H1 (cell line): ENCODE measurements around the gene ZBP1. TPM values are rescaled to one million over a fixed set of nuclear protein-coding genes. Genes with fewer than 3 reads are reported as not detected.

Experiments
- CTCF ChIA-PET: fragments of 300-600 bp; sonication (Branson Sonifier 250); formaldehyde crosslinking; loops from one replicate; lab custom pipeline; 2021; ENCODE audit not compliant: partially characterized antibody; lab: Charles Lee
- POLR2A ChIA-PET: fragments of 300-600 bp; sonication (Branson Sonifier 250); formaldehyde crosslinking; loops from one replicate; lab custom pipeline; 2021; ENCODE audit warnings: inconsistent platforms; ENCODE audit not compliant: partially characterized antibody; lab: Charles Lee
- DNase-seq, 2 experiments: peaks; one replicate each; pipeline versions ENCODE4 v3.0.0 to v3.0.0-alpha.2; 2010 to 2022; ENCODE audit warnings: low spot score in 2 of 2, low read depth in 1 of 2, mixed read lengths in 1 of 2
- FAIRE-seq: peaks from 2 replicates; lab custom pipeline; 2011; peaks lifted over from hg19 to GRCh38; lab: Jason Lieb, UNC
- H2AFZ ChIP-seq: 2 replicates; pipeline ENCODE4 v1.8.1; 2012; ENCODE audit warnings: low read length, inconsistent platforms
- H2AK5ac ChIP-seq: 2 replicates; pipeline ENCODE4 v1.6.1; 2013; ENCODE audit warnings: low read depth, low read length
- H2BK120ac ChIP-seq: replicated peaks from 2 replicates; pipeline ENCODE3; 2013; ENCODE audit warnings: low read depth, low read length, inconsistent platforms
- H2BK12ac ChIP-seq: 2 replicates; pipeline ENCODE4 v1.6.1; 2013; ENCODE audit warnings: low read depth, low read length
- H2BK15ac ChIP-seq: 2 replicates; pipeline ENCODE4 v1.6.1; 2013; ENCODE audit warnings: low read length
- H2BK20ac ChIP-seq: 2 replicates; pipeline ENCODE4 v1.6.1; 2013; ENCODE audit warnings: low read length
- H2BK5ac ChIP-seq: 2 replicates; pipeline ENCODE4 v1.6.1; 2013; ENCODE audit warnings: low read depth, low read length
- H3K14ac ChIP-seq: 2 replicates; pipeline ENCODE4 v1.6.1; 2013; ENCODE audit warnings: inconsistent platforms; ENCODE audit not compliant: insufficient read length
- H3K18ac ChIP-seq: 2 replicates; pipeline ENCODE4 v1.6.1; 2013; ENCODE audit warnings: low read length; ENCODE audit errors: extremely low read depth
- H3K23ac ChIP-seq: 2 replicates; pipeline ENCODE4 v1.6.1; 2013; ENCODE audit warnings: inconsistent platforms; ENCODE audit not compliant: insufficient read length
- H3K23me2 ChIP-seq: 2 replicates; pipeline ENCODE4 v1.6.1; 2013; ENCODE audit warnings: low read depth, low read length
- H3K27ac ChIP-seq: 2 replicates; pipeline ENCODE4 v1.6.1; 2011; ENCODE audit warnings: low read depth, low read length, inconsistent platforms
- H3K27me3 ChIP-seq, 4 experiments: replicated peaks in 1 of 4; 1 replicate in 1 of 4; 2 replicates in 3 of 4; pipeline versions ENCODE4 v1.6.1 to v1.8.1; 2011 to 2013; ENCODE audit warnings: low read length in 3 of 4, mild to moderate bottlenecking in 3 of 4, inconsistent platforms in 2 of 4, mixed read lengths in 2 of 4, moderate library complexity in 1 of 4; ENCODE audit not compliant: control insufficient read depth in 3 of 4, insufficient read depth in 3 of 4; ENCODE audit errors: extremely low read depth in 1 of 4
- H3K36me3 ChIP-seq, 4 experiments: 2 replicates each; pipeline versions ENCODE4 v1.6.1 to v1.8.1; 2011 to 2013; ENCODE audit warnings: mild to moderate bottlenecking in 4 of 4, low read length in 3 of 4, moderate library complexity in 2 of 4, control low read depth in 1 of 4, inconsistent platforms in 1 of 4; ENCODE audit not compliant: insufficient read depth in 4 of 4, control insufficient read depth in 2 of 4
- H3K4ac ChIP-seq: replicated peaks from 2 replicates; pipeline ENCODE3; 2013; ENCODE audit warnings: low read length, low read depth, mixed read lengths, inconsistent platforms; ENCODE audit not compliant: insufficient read length
- H3K4me1 ChIP-seq, 4 experiments: replicated peaks in 1 of 4; 1 replicate in 1 of 4; 2 replicates in 3 of 4; pipeline versions ENCODE4 v1.6.1 to v1.8.1; 2011 to 2013; ENCODE audit warnings: low read length in 3 of 4, inconsistent platforms in 2 of 4, mixed read lengths in 1 of 4; ENCODE audit not compliant: insufficient read depth in 4 of 4, control insufficient read depth in 3 of 4
- H3K4me2 ChIP-seq, 2 experiments: 2 replicates each; pipeline versions ENCODE4 v1.6.1 to v1.8.1; 2011 to 2013; ENCODE audit warnings: low read depth in 2 of 2, low read length in 2 of 2, control low read depth in 1 of 2, inconsistent platforms in 1 of 2, mild to moderate bottlenecking in 1 of 2; ENCODE audit not compliant: insufficient read depth in 1 of 2
- H3K4me3 ChIP-seq, 4 experiments: fragments of 200-600, 300-600 bp in 1 of 4; sonication (generic), shearing (Covaris generic), sonication (Bioruptor Twin) in 1 of 4; 2 replicates each; pipeline versions ENCODE4 v1.5.1 to v1.8.1; 2011 to 2016; ENCODE audit warnings: low read length in 4 of 4, low read depth in 3 of 4, control low read depth in 2 of 4, inconsistent platforms in 2 of 4, mild to moderate bottlenecking in 2 of 4, mixed read lengths in 1 of 4, moderate library complexity in 1 of 4; ENCODE audit not compliant: insufficient read depth in 2 of 4; ENCODE audit errors: extremely low read depth in 1 of 4
- H3K56ac ChIP-seq: replicated peaks from 2 replicates; pipeline ENCODE3; 2013; ENCODE audit warnings: low read depth, mild to moderate bottlenecking, mixed read lengths, low read length, inconsistent platforms; ENCODE audit not compliant: insufficient read length
- H3K79me1 ChIP-seq: 2 replicates; pipeline ENCODE4 v1.6.1; 2013; ENCODE audit warnings: low read depth, low read length, control low read depth
- H3K79me2 ChIP-seq, 2 experiments: 2 replicates each; pipeline versions ENCODE4 v1.6.1 to v1.8.1; 2012 to 2013; ENCODE audit warnings: low read length in 2 of 2, mild to moderate bottlenecking in 2 of 2, inconsistent platforms in 1 of 2; ENCODE audit not compliant: insufficient read depth in 2 of 2, control insufficient read depth in 1 of 2
- H3K9ac ChIP-seq, 4 experiments: replicated peaks in 1 of 4; 1 replicate in 1 of 4; 2 replicates in 3 of 4; pipeline versions ENCODE4 v1.6.1 to v1.8.1; 2011 to 2013; ENCODE audit warnings: low read depth in 3 of 4, low read length in 3 of 4, control low read depth in 2 of 4, mild to moderate bottlenecking in 2 of 4, moderate library complexity in 2 of 4, inconsistent platforms in 1 of 4; ENCODE audit errors: extremely low read depth in 1 of 4
- H3K9me3 ChIP-seq, 2 experiments: 2 replicates each; pipeline versions ENCODE4 v1.6.1 to v1.8.1; 2012 to 2013; ENCODE audit warnings: mild to moderate bottlenecking in 2 of 2, moderate library complexity in 2 of 2, control low read depth in 1 of 2, inconsistent platforms in 1 of 2, low read depth in 1 of 2, low read length in 1 of 2, mixed read lengths in 1 of 2; ENCODE audit not compliant: insufficient read depth in 2 of 2
- H4K20me1 ChIP-seq, 2 experiments: replicated peaks in 1 of 2; 2 replicates each; pipeline versions ENCODE3 to v1.8.1; 2011 to 2013; ENCODE audit warnings: inconsistent platforms in 2 of 2, low read length in 2 of 2, mild to moderate bottlenecking in 1 of 2; ENCODE audit not compliant: insufficient read depth in 2 of 2, control insufficient read depth in 1 of 2
- H4K5ac ChIP-seq: 2 replicates; pipeline ENCODE4 v1.6.1; 2013; ENCODE audit warnings: low read length, low read depth, mixed read lengths, inconsistent platforms; ENCODE audit not compliant: insufficient read length
- H4K8ac ChIP-seq: 2 replicates; pipeline ENCODE4 v1.8.0; 2013; ENCODE audit warnings: mild to moderate bottlenecking, moderate library complexity, low read length, inconsistent platforms; ENCODE audit not compliant: insufficient read depth; ENCODE audit errors: extremely low read depth
- H4K91ac ChIP-seq: replicated peaks from 2 replicates; pipeline ENCODE3; 2013; ENCODE audit warnings: low read length, mixed read lengths, inconsistent platforms; ENCODE audit not compliant: insufficient read length
- ATF3 ChIP-seq: IDR thresholded peaks from 2 replicates; pipeline ENCODE4 v1.6.1; 2011; ENCODE audit warnings: low read depth, mild to moderate bottlenecking, low read length; ENCODE audit not compliant: insufficient read depth
- BACH1 ChIP-seq: IDR thresholded peaks from 2 replicates; pipeline ENCODE4 v1.6.1; 2012; ENCODE audit warnings: low read length, improper control_type of control experiment
- CBX8 ChIP-seq: fragments of 300-800, 300-1000 bp; sonication (generic); IDR thresholded peaks from 2 replicates; pipeline ENCODE4 v1.7.1; 2016; ENCODE audit warnings: low read depth, low read length, borderline replicate concordance
- E2F6 ChIP-seq: IDR thresholded peaks from 2 replicates; pipeline ENCODE4 v1.6.1; 2012; ENCODE audit warnings: inconsistent platforms
- SP1 ChIP-seq: IDR thresholded peaks from 2 replicates; pipeline ENCODE4 v1.6.1; 2011; ENCODE audit warnings: low read depth, low read length
- SP2 ChIP-seq: IDR thresholded peaks from 2 replicates; pipeline ENCODE4 v1.6.1; 2012; ENCODE audit warnings: mild to moderate bottlenecking, low read length, inconsistent platforms
- USF2 ChIP-seq: IDR thresholded peaks from 2 replicates; pipeline ENCODE4 v1.6.1; 2011; ENCODE audit warnings: low read length, improper control_type of control experiment
- WGBS, 2 experiments: shearing (Covaris generic) in 1 of 2; methylation state at CpG; one replicate each; pipeline versions ENCODE4 v1.1.6 to v1.1.7; 2013 to 2015; ENCODE audit warnings: low lambda C conversion rate in 2 of 2, mixed read lengths in 2 of 2, inconsistent platforms in 1 of 2, low coverage in 1 of 2, missing lambda C conversion rate in 1 of 2; ENCODE audit not compliant: insufficient replicate concordance in 2 of 2, insufficient coverage in 1 of 2, insufficient read length in 1 of 2; ENCODE audit errors: extremely low coverage in 1 of 2, missing lambda C conversion rate in 1 of 2; 5-methylcytosine and 5-hydroxymethylcytosine counted together
- polyA plus RNA-seq, 7 experiments: library from polyadenylated mRNA; depleted of rRNA in 3 of 7; stranded (reverse) in 5 of 7; unstranded in 2 of 7; fragments of >200 nt in 5 of 7; fragments of 200-250 nt in 2 of 7; gene quantifications; 1 replicate in 5 of 7; 2 replicates in 1 of 7; 4 replicates in 1 of 7; pipeline versions ENCODE4 v1.2.1 to v1.2.3, GENCODE V29; 2011 to 2013; ENCODE audit warnings: missing spikeins in 2 of 7, mixed read lengths in 2 of 7
- total RNA-seq: library from RNA; stranded (reverse); fragmentation: NEBNext Ultra II Directional; extraction: Animal tissue kit (Norgen Biotek cat#: 25700); gene quantifications from 2 replicates; pipeline ENCODE4 v1.2.1, GENCODE V29; 2021

Gene ZBP1
- total and polyA plus RNA-seq, 2 of the 8 experiments (the other 6 are each of a cell fraction or from before 2014, with no cell fraction given) = not detected

- Histone ChIP-seq H2BK120ac (no peak overlapping the region), H2AFZ (peak overlapping the region; percentile 83; the same call in 1 of the 2 replicates), H3K14ac (no peak overlapping the region), H3K27ac (no peak overlapping the region), H3K79me1 (no peaks in the 10 kb centered on the region), H3K18ac (no peak overlapping the region), H3K79me2 (no peaks in the 10 kb centered on the region), H3K23ac (no peak overlapping the region), H3K4me2 (no peak overlapping the region), H2BK20ac (no peak overlapping the region), H3K4me3 (no peak overlapping the region), H4K8ac (no peak overlapping the region), H4K5ac (no peak overlapping the region), H2BK5ac (no peak overlapping the region), H3K36me3 (no peaks in the 10 kb centered on the region), H3K9ac (no peak overlapping the region), H4K91ac (no peak overlapping the region), H3K56ac (no peak overlapping the region), H3K27me3 (peaks cover 0 to 2% (median 0%) of the 10 kb centered on the region in 4 experiments; a peak in 2 of 7 replicates), H4K20me1 (no peaks in the 10 kb centered on the region), H3K4ac (no peak overlapping the region), H2AK5ac (no peak overlapping the region), H2BK15ac (0 out of 2 replicates have a peak overlapping the region, but pooled peaks have one; percentile 72), H3K23me2 (no peaks in the 10 kb centered on the region; the same call in 1 of the 2 replicates), H2BK12ac (peak overlapping the region; percentile 68; the same call in 1 of the 2 replicates), H3K9me3 (no peaks in the 10 kb centered on the region), H3K4me1 (peaks cover 0 to 2% (median 0%) of the 10 kb centered on the region in 4 experiments; a peak in 1 of 7 replicates)
- CTCF ChIA-PET = interaction anchor here (0.6 to 5.6 kb wide), 23 partner anchors 9 to 629 kb away, joined by 3 to 67 read pairs (median 4); partner anchors contain the start of genes PCK1 and ZBP1
- FAIRE-seq (no peak), DNase-seq (peak in 1 of 2 experiments; percentile 63)
- 80% methylated on average over 21 of the region's 21 CpGs; no CpG with 5 or more reads in 1 of the 2 experiments for WGBS, 2 experiments
- POLR2A ChIA-PET = no interaction called here
- TF ChIP-seq USF2 (peak; percentile 73), CBX8 (no peak), SP2 (no peak), BACH1 (no peak), E2F6 (no peak), SP1 (no peak), ATF3 (no peak)
These were observed 37.6 kb downstream of the ZBP1 start for GRCh38 chr20:57582432-57583288.
